Breast epithelium (tissue), 3 donors: Measurements from ENCODE around the gene ACOX3.

Experiments used
- CTCF ChIP-seq, 3 donors: fragments of 450-650 bp; IDR thresholded peaks; one replicate each; pipeline ENCODE4 v1.5.1; 2016 to 2017; ENCODE audit warnings: antibody characterized with exemption in 3 of 3, mild to moderate bottlenecking in 3 of 3, moderate library complexity in 3 of 3
- POLR2AphosphoS5 ChIP-seq, 3 donors: sonication (generic); formaldehyde crosslinking; IDR thresholded peaks; one replicate each; pipeline ENCODE4 v1.6.1; 2017; ENCODE audit warnings: antibody characterized with exemption in 3 of 3

GRCh38 chr4:8336412-8337075 lies 104.0 kb downstream of the ACOX3 start:
- TF ChIP-seq CTCF (IDR thresholded peaks at IDR 0.05) (no peak), POLR2AphosphoS5 (IDR thresholded peaks at IDR 0.05) (no peak)
